ENCODE data around the gene RARS1. TPM values are rescaled to one million over a fixed set of nuclear protein-coding genes. Genes with fewer than 3 reads are reported as not detected.

Gene RARS1
- total RNA-seq, 4 donors from 2014 or later = 51.3 to 89.1 (median 75.9) TPM

GRCh38 chr5:168467755-168468330, 18.4 kb upstream of the RARS1 start:
- Histone ChIP-seq H3K4me3 (no peak overlapping the region), H3K36me3 (no peaks in the 10 kb centered on the region), H3K27ac (no peak overlapping the region), H3K9me3 (no peaks in the 10 kb centered on the region), H3K4me1 (no peaks in the 10 kb centered on the region), H3K27me3 (no peaks in the 10 kb centered on the region)
- WGBS, 2 donors (ENCODE audit: low coverage in 1 of 2) = 59 to 62% methylated on average over 9 of the region's 12 CpGs
- TF ChIP-seq POLR2A (IDR thresholded peaks at IDR 0.05) (no peak), POLR2AphosphoS5 (IDR thresholded peaks at IDR 0.05) (no peak), EP300 (IDR thresholded peaks at IDR 0.05) (no peak)
- TF ChIP-seq, protein P1, sequence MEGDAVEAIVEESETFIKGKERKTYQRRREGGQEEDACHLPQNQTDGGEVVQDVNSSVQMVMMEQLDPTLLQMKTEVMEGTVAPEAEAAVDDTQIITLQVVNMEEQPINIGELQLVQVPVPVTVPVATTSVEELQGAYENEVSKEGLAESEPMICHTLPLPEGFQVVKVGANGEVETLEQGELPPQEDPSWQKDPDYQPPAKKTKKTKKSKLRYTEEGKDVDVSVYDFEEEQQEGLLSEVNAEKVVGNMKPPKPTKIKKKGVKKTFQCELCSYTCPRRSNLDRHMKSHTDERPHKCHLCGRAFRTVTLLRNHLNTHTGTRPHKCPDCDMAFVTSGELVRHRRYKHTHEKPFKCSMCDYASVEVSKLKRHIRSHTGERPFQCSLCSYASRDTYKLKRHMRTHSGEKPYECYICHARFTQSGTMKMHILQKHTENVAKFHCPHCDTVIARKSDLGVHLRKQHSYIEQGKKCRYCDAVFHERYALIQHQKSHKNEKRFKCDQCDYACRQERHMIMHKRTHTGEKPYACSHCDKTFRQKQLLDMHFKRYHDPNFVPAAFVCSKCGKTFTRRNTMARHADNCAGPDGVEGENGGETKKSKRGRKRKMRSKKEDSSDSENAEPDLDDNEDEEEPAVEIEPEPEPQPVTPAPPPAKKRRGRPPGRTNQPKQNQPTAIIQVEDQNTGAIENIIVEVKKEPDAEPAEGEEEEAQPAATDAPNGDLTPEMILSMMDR (IDR thresholded peaks at IDR 0.05) = no peak
- no peak for ATAC-seq

DNA sequence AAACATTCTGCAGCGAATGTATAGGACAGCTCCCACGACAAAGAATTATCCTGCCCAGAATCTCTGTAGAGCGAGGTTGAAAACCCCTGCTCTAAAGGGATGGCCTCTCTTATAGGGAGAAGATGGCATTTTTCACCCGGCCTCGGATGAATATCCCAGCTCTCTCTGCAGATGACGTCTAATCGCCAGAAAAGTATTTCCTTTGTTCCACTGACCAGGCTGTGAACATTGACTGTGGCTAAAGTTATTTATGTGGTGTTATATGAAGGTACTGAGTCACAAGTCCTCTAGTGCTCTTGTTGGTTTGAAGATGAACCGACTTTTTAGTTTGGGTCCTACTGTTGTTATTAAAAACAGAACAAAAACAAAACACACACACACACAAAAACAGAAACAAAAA, 17.4 kb upstream of the RARS1 start:
- H3K4me3 ChIP-seq = no peak overlapping the region
- H3K4me1 ChIP-seq = no peaks in the 10 kb centered on the region
- no peaks in the 10 kb centered on the region for H3K36me3 ChIP-seq
- TF ChIP-seq POLR2A (IDR thresholded peaks at IDR 0.05) = no peak
- TF ChIP-seq, protein P1 (IDR thresholded peaks at IDR 0.05) = no peak
- 77 to 80% methylated on average over 5 to 7 of the region's 8 CpGs for WGBS, 2 donors (ENCODE audit: low coverage in 1 of 2)
- H3K27ac ChIP-seq = no peak overlapping the region
- H3K27me3 ChIP-seq = no peaks in the 10 kb centered on the region
- no peaks in the 10 kb centered on the region for H3K9me3 ChIP-seq
- ATAC-seq = no peak

DNA sequence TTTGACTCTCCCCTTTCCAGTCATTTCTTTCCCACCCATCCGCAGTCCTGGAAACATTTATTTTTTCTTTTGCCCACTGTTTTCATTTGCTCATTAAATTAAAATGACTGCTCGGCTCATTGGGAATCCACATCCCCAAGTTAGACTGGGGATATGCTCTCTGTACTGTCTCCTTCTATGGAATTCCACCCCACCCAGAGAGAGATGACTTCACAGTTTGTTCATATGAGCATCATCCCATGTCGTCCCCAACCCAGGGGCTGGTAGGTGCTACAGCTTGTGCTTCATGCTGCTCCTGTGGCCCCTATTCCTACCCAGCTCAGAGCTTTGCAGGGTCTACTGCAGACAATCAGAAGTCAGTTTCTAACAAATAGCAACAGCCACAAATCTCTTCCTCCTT, 16.5 kb upstream of the RARS1 start:
- no peaks in the 10 kb centered on the region for H3K27me3 ChIP-seq
- 77 to 100% methylated on average over 1 to 3 of the region's 3 CpGs for WGBS, 2 donors (ENCODE audit: low coverage in 1 of 2)
- H3K4me3 ChIP-seq = no peak overlapping the region
- no peaks in the 10 kb centered on the region for H3K9me3 ChIP-seq
- H3K4me1 ChIP-seq = no peaks in the 10 kb centered on the region
- ATAC-seq = no peak
- no peak for TF ChIP-seq POLR2AphosphoS5 (IDR thresholded peaks at IDR 0.05)
- no peak for TF ChIP-seq POLR2A (IDR thresholded peaks at IDR 0.05)
- TF ChIP-seq, protein P1 (IDR thresholded peaks at IDR 0.05) = no peak
- TF ChIP-seq EP300 (IDR thresholded peaks at IDR 0.05) = no peak
- H3K27ac ChIP-seq = no peak overlapping the region
- no peaks in the 10 kb centered on the region for H3K36me3 ChIP-seq

GRCh38 chr5:168471785-168472184, 14.5 kb upstream of the RARS1 start:
- H3K27me3 ChIP-seq = no peaks in the 10 kb centered on the region
- 80 to 100% methylated on average over 1 to 3 of the region's 4 CpGs for whole genome bisulfite sequencing, 2 donors (ENCODE audit: low coverage in 1 of 2)
- ATAC-seq = no peak
- H3K27ac ChIP-seq = no peak overlapping the region
- H3K36me3 ChIP-seq = no peaks in the 10 kb centered on the region
- no peak overlapping the region for H3K4me3 ChIP-seq
- H3K4me1 ChIP-seq = no peaks in the 10 kb centered on the region
- TF ChIP-seq POLR2A (IDR thresholded peaks at IDR 0.05) (no peak), EP300 (IDR thresholded peaks at IDR 0.05) (no peak)
- no peaks in the 10 kb centered on the region for H3K9me3 ChIP-seq

- 61 to 79% methylated on average over 5 of the region's 5 CpGs for WGBS, 2 donors (ENCODE audit: low coverage in 1 of 2)
- ATAC-seq = no peak
- H3K27ac ChIP-seq = no peak overlapping the region
- TF ChIP-seq EP300 (IDR thresholded peaks at IDR 0.05) (no peak), POLR2AphosphoS5 (IDR thresholded peaks at IDR 0.05) (no peak), POLR2A (IDR thresholded peaks at IDR 0.05) (no peak)
- TF ChIP-seq, protein P1 (IDR thresholded peaks at IDR 0.05) = no peak
- no peaks in the 10 kb centered on the region for H3K9me3 ChIP-seq
- H3K4me1 ChIP-seq = no peaks in the 10 kb centered on the region
- H3K36me3 ChIP-seq = no peaks in the 10 kb centered on the region
- H3K27me3 ChIP-seq = no peaks in the 10 kb centered on the region
- H3K4me3 ChIP-seq = no peak overlapping the region
Measured at GRCh38 chr5:168472329-168472728, 13.9 kb upstream of the RARS1 start.

Measured in gastroesophageal sphincter (tissue), 4 donors.